ENCODE results near the gene BCL11B.

BCL11B gene

DNA sequence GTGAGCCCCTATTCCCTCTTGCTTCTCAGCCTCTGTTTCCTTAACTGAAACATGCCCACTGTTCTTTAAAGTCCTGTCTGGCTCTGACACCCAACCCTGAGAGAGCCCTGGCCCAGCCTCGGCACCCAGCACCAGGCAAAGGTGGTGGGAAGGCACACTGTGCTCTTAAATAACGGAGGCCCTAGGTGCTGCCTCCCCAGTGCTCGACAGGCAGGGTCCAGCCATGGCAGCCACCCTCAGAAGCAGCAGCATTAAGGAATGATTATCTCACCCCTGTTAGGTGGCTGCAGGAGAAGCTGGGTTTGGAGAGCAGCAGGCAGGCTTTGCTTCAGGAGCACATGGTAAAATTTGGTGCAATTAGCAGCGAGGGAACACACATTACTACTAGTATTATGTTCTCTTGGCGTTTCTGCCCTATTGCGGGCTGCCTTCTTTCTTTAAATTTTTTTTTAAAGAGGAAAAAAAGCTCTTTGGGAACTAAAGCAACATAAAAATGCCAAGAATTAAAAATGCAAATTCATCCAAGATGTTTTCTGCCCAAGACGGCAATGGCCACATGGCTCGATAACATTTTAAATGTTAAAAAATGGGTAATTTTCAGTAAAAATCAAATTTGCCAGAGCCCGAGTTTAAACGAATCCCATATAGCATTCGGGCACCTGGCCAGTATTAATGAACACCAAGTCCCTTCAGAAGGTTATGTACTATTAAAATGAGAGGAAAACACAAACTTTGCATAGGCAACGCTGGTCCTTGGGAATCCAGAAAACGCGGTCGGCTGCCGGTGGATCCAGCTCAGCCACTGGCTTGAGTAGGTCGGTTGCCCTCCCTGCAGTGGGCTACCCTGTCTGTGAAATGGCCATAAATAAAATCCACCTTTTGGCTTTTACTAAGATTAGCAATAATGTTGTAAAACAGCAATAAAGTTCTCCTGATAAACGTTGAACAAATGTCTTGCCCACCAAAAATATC, 152.2 kb downstream of the BCL11B start:
- Histone ChIP-seq H3K9me3 (ENCODE audit: control insufficient read depth, low read length) (no peaks in the 10 kb centered on the region), H3K4me3 (ENCODE audit: low read length) (no peak overlapping the region), H3K9ac (ENCODE audit: low read length) (no peak overlapping the region), H3K4me1 (ENCODE audit: control insufficient read depth, insufficient read depth, low read length) (no peaks in the 10 kb centered on the region), H3K36me3 (ENCODE audit: control insufficient read depth, insufficient read depth, low read length) (no peaks in the 10 kb centered on the region), H3K27me3 (ENCODE audit: control insufficient read depth, insufficient read depth, low read length) (peaks cover 15% of the 10 kb centered on the region)

Data from mucosa of stomach (tissue), 1 donor.